GM23338 (cell line): ENCODE data around the gene CRYAB. TPM values are rescaled to one million over a fixed set of nuclear protein-coding genes. Genes with fewer than 3 reads are reported as not detected.

Experiments
- ATAC-seq: fragments of 200-7000 bp; cut with Tn5 transposase; 3 replicates; pipeline ENCODE4 v1.9.1; 2020
- DNase-seq: peaks from one replicate; pipeline ENCODE4 v3.0.0-alpha.2; 2015; ENCODE audit warnings: low spot score
- H2AFZ ChIP-seq: fragments of 200-600 bp; sonication (generic); 2 replicates; pipeline ENCODE4 v1.8.0; 2016; ENCODE audit warnings: antibody characterized with exemption, mild to moderate bottlenecking, moderate library complexity
- H3F3A ChIP-seq: fragments of 200-600 bp; sonication (generic); replicated peaks from 2 replicates; pipeline ENCODE4 v1.8.0; 2017; ENCODE audit warnings: antibody characterized with exemption, mixed run types, low read depth
- H3K27ac ChIP-seq: fragments of 200-600 bp; sonication (generic); 2 replicates; pipeline ENCODE4 v1.6.1; 2016; ENCODE audit warnings: low read depth
- H3K27me3 ChIP-seq: fragments of 200-600 bp; sonication (generic); 2 replicates; pipeline ENCODE4 v1.8.0; 2016; ENCODE audit warnings: mild to moderate bottlenecking, mixed run types, moderate library complexity; ENCODE audit not compliant: insufficient read depth
- H3K36me3 ChIP-seq: fragments of 200-600 bp; sonication (generic); 2 replicates; pipeline ENCODE4 v1.8.0; 2016; ENCODE audit warnings: mild to moderate bottlenecking; ENCODE audit not compliant: insufficient read depth
- H3K4me1 ChIP-seq: fragments of 200-600 bp; sonication (generic); 2 replicates; pipeline ENCODE4 v1.8.0; 2016; ENCODE audit warnings: mild to moderate bottlenecking, moderate library complexity; ENCODE audit not compliant: insufficient read depth
- H3K4me2 ChIP-seq: fragments of 200-600 bp; sonication (generic); 2 replicates; pipeline ENCODE4 v1.7.1; 2017; ENCODE audit warnings: mixed run types
- H3K4me3 ChIP-seq: fragments of 200-600 bp; sonication (generic); 2 replicates; pipeline ENCODE4 v1.6.1; 2016; ENCODE audit warnings: mixed run types
- H3K79me2 ChIP-seq: fragments of 200-600 bp; sonication (generic); replicated peaks from 2 replicates; pipeline ENCODE4 v1.8.0; 2017; ENCODE audit warnings: mild to moderate bottlenecking; ENCODE audit not compliant: insufficient read depth
- H3K9me2 ChIP-seq: fragments of 200-600 bp; sonication (generic); 2 replicates; pipeline ENCODE4 v1.8.0; 2017; ENCODE audit not compliant: insufficient read depth
- H4K20me1 ChIP-seq: fragments of 200-600 bp; sonication (generic); replicated peaks from 2 replicates; pipeline ENCODE4 v1.8.0; 2017; ENCODE audit warnings: mild to moderate bottlenecking; ENCODE audit not compliant: insufficient read depth
- H3K27ac Mint-ChIP-seq: 2 replicates; pipeline ENCODE4 v1.8.0; 2020; ENCODE audit warnings: inconsistent platforms, mild to moderate bottlenecking, moderate library complexity, mixed read lengths
- H3K27me3 Mint-ChIP-seq: 3 replicates; pipeline ENCODE4 v1.8.0; 2022; ENCODE audit warnings: low read depth, mild to moderate bottlenecking, moderate library complexity, mixed read lengths, inconsistent platforms; ENCODE audit not compliant: insufficient read depth, poor library complexity
- H3K36me3 Mint-ChIP-seq: 3 replicates; pipeline ENCODE4 v1.8.0; 2021; ENCODE audit warnings: low read depth, mild to moderate bottlenecking, inconsistent platforms, moderate library complexity, mixed read lengths
- H3K4me1 Mint-ChIP-seq: 3 replicates; pipeline ENCODE4 v1.8.0; 2020; ENCODE audit warnings: mild to moderate bottlenecking, inconsistent platforms, mixed read lengths
- H3K4me3 Mint-ChIP-seq: 3 replicates; pipeline ENCODE4 v1.8.0; 2021; ENCODE audit warnings: moderate library complexity, mild to moderate bottlenecking, inconsistent platforms, mixed read lengths
- H3K9me3 Mint-ChIP-seq: 3 replicates; pipeline ENCODE4 v1.8.0; 2020; ENCODE audit warnings: moderate library complexity, mild to moderate bottlenecking, inconsistent platforms, mixed read lengths
- CTCF ChIP-seq, 2 experiments: fragments of 200-600 bp in 1 of 2; sonication (generic) in 1 of 2; conservative IDR thresholded peaks; 2 replicates each; pipeline versions ENCODE4 v1.5.1 to v1.6.1; 2016 to 2017; ENCODE audit warnings: antibody characterized with exemption in 2 of 2, low read depth in 2 of 2, mild to moderate bottlenecking in 2 of 2, moderate library complexity in 1 of 2
- ETS1 ChIP-seq: IDR thresholded peaks from 2 replicates; pipeline ENCODE4 v1.6.1; 2016; ENCODE audit warnings: antibody characterized with exemption
- EZH2 ChIP-seq: fragments of 200-600 bp; sonication (generic); IDR thresholded peaks from one replicate; pipeline ENCODE4 v1.8.0; 2017; ENCODE audit warnings: antibody characterized with exemption, mild to moderate bottlenecking, low read depth; ENCODE audit not compliant: unreplicated experiment
- EZH2phosphoT487 ChIP-seq: fragments of 200-600 bp; sonication (generic); IDR thresholded peaks from one replicate; pipeline ENCODE4 v1.8.1; 2018; ENCODE audit warnings: antibody characterized with exemption; ENCODE audit not compliant: unreplicated experiment
- JUNB ChIP-seq: IDR thresholded peaks from one replicate; pipeline ENCODE4 v1.6.1; 2016; ENCODE audit warnings: antibody characterized with exemption; ENCODE audit not compliant: unreplicated experiment
- NANOG ChIP-seq: IDR thresholded peaks from 2 replicates; pipeline ENCODE4 v1.6.1; 2016; ENCODE audit warnings: antibody characterized with exemption, borderline replicate concordance
- POLR2AphosphoS5 ChIP-seq: IDR thresholded peaks from 2 replicates; pipeline ENCODE4 v1.6.1; 2016; ENCODE audit warnings: antibody characterized with exemption, low read depth
- REST ChIP-seq: IDR thresholded peaks from one replicate; pipeline ENCODE4 v1.6.1; 2018; ENCODE audit warnings: antibody characterized with exemption; ENCODE audit not compliant: unreplicated experiment
- STAT1 ChIP-seq: IDR thresholded peaks from one replicate; pipeline ENCODE4 v1.6.1; 2016; ENCODE audit warnings: antibody characterized with exemption; ENCODE audit not compliant: unreplicated experiment
- ZNF114 ChIP-seq: fragments of 250-450 bp; sonication (Bioruptor Pico); IDR thresholded peaks from 2 replicates; pipeline ENCODE4 v1.5.0; 2020; ENCODE audit warnings: mild to moderate bottlenecking, moderate library complexity
- ZNF331 ChIP-seq: fragments of 250-450 bp; sonication (Bioruptor Pico); IDR thresholded peaks from 2 replicates; pipeline ENCODE4 v1.5.0; 2020; ENCODE audit warnings: low read depth, mild to moderate bottlenecking, moderate library complexity
- polyA plus RNA-seq: library from polyadenylated mRNA; unstranded; fragments of >200 nt; fragmentation: Nextera tagmentation; extraction: Ambion mirVana; gene quantifications from 2 replicates; pipeline ENCODE4 v1.2.1, GENCODE V29; 2016
- total RNA-seq: library from RNA; depleted of rRNA; stranded (reverse); fragments of >200 nt; shearing (Covaris generic); gene quantifications from 2 replicates; pipeline ENCODE4 v1.2.3, GENCODE V29; 2014

CRYAB gene
- total and polyA plus RNA-seq, 2 experiments from 2014 or later: 6.1 to 9.6 TPM

- Histone ChIP-seq H3K27me3 (no peaks in the 10 kb centered on the region), H3K27ac (no peak overlapping the region), H3K79me2 (0 out of 2 replicates have a peak, but pooled peaks cover 4% of the 10 kb centered on the region), H2AFZ (no peak overlapping the region), H3K36me3 (no peaks in the 10 kb centered on the region), H3F3A (no peaks in the 10 kb centered on the region), H3K4me3 (no peak overlapping the region), H3K9me2 (no peaks in the 10 kb centered on the region), H4K20me1 (no peaks in the 10 kb centered on the region), H3K4me1 (no peaks in the 10 kb centered on the region), H3K4me2 (no peak overlapping the region)
- Mint-ChIP-seq H3K4me1 (no peaks in the 10 kb centered on the region), H3K9me3 (peaks cover 17% of the 10 kb centered on the region; the same call in 2 of the 3 replicates), H3K27me3 (peaks cover 3% of the 10 kb centered on the region), H3K4me3 (no peak overlapping the region), H3K27ac (no peak overlapping the region), H3K36me3 (peaks cover 19% of the 10 kb centered on the region; the same call in 2 of the 3 replicates)
- no peak for ATAC-seq
- TF ChIP-seq POLR2AphosphoS5: no peak
- no peak for TF ChIP-seq EZH2
- no peak for TF ChIP-seq JUNB
- TF ChIP-seq ZNF114 (CRISPR knock-in tag): no peak
- no peak for TF ChIP-seq ZNF331 (CRISPR knock-in tag)
- no peak for TF ChIP-seq REST
- TF ChIP-seq EZH2phosphoT487: no peak
- no peak for TF ChIP-seq STAT1
- TF ChIP-seq NANOG: no peak
- TF ChIP-seq ETS1: no peak
- DNase-seq: no peak
Observed at GRCh38 chr11:111951565-111951964, 40.0 kb upstream of the CRYAB start.

- H3K27ac Mint-ChIP-seq: no peak overlapping the region
- Histone ChIP-seq H2AFZ (no peak overlapping the region), H3K4me2 (no peak overlapping the region), H3K27me3 (no peaks in the 10 kb centered on the region), H3K36me3 (no peaks in the 10 kb centered on the region), H4K20me1 (no peaks in the 10 kb centered on the region), H3K79me2 (0 out of 2 replicates have a peak, but pooled peaks cover 4% of the 10 kb centered on the region), H3K9me2 (no peaks in the 10 kb centered on the region), H3F3A (no peaks in the 10 kb centered on the region), H3K27ac (no peak overlapping the region), H3K4me3 (no peak overlapping the region), H3K4me1 (no peaks in the 10 kb centered on the region)
- DNase-seq (no peak), ATAC-seq (no peak)
- peaks cover 17% of the 10 kb centered on the region; the same call in 2 of the 3 replicates for H3K9me3 Mint-ChIP-seq
- H3K27me3 Mint-ChIP-seq: peaks cover 3% of the 10 kb centered on the region
- peaks cover 19% of the 10 kb centered on the region; the same call in 2 of the 3 replicates for H3K36me3 Mint-ChIP-seq
- H3K4me3 Mint-ChIP-seq: no peak overlapping the region
- H3K4me1 Mint-ChIP-seq: peaks cover 3% of the 10 kb centered on the region; the same call in 1 of the 3 replicates
- TF ChIP-seq ETS1 (no peak), POLR2AphosphoS5 (no peak), CTCF (conservative IDR thresholded peaks at IDR 0.05; ENCODE audit: low read depth in 2 of 2) (no peak), REST (no peak), JUNB (no peak), EZH2 (no peak)
Observed at GRCh38 chr11:111949519-111950426, 38.2 kb upstream of the CRYAB start.
